ENCODE measurements around the gene NR1H4.
"Not testable (repeated sequence)": the region's sequence is repeated elsewhere in the genome, so short reads cannot be mapped to it uniquely, and the experiment has no call there.

The NR1H4 gene

GRCh38 chr12:100473716-100474150, at the start of gene NR1H4:
TSS of gene NR1H4 (plus strand) at chr12:100473866. CDS start at chr12:100493324, 19,458 bp downstream.
- DNase-seq: no peak

DNA sequence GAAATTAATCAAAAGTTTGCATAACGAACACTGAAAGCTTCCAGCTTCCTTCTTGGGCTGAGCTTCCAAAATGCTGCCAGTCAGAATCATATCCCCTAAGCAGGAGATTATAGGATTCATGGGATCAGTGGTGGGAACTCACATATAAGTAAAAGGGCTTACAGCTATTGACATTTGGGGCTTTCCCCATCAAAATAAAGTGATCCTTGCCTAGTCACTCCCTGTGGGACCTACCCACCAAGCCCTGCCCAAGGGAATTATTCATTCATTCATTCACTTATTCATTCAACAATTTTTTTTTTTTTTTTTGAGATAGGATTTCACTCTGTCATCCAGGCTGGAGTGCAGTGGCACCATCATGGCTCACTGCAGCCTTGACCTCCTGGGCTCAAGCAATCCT, 47.5 kb upstream of the NR1H4 start:
- no peak for DNase-seq

DNA sequence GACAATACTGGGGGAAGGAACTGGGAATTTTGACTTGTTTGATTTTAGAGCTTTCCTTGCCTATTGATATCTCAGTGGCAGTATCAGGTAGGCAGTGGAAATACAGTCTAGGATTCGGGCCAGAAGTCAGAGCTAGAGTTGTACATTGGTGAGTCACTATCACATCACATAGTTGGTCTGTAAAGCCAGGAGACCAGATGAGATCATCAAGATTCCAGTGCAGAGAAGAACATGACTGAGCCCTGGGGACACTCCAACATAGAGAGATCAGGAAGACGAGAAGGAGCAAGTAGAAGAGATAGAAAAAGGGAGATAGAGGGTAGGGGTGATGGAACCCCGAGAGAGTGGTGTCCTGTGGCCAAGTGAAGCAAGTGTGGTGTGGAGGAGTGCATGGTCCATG, 46.6 kb upstream of the NR1H4 start:
- no peak for DNase-seq

DNA sequence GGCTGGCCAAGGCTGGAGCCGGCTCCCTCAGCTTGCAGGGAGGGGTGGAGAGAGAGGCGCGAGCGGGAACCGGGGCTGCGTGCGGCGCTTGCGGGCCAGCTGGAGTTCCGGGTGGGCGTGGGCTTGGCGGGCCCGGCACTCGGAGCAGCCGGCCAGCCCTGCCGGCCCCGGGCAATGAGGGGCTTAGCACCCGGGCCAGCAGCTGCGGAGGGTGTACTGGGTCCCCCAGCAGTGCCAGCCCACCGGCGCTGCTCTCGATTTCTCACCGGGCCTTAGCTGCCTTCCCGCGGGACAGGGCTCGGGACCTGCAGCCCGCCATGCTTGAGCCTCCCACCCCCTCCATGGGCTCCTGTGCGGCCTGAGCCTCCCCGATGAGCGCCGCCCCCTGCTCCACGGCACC, 43.4 kb upstream of the NR1H4 start:
- not testable (repeated sequence) for DNase-seq

DNA sequence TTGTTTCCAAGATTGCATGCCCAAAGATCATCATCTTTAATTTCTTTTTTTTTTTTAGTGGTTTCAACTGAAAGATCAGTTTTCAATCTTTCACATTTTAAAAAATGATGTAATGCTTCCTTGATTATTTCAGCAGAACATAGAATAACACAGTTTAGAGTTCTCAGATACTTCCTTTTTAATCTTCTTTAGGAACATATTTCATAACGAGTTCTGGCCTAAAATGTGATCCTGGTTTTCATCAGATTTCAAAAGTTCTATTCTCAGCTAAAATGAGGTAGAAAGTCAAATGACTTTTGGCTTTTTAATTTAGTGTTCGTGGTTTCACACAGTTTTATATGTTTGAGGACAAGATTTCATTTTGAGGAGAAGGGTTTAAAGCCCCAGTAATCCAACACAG, 40.0 kb upstream of the NR1H4 start:
- no peak for DNase-seq

GRCh38 chr12:100434177-100434576, 39.5 kb upstream of the NR1H4 start:
- no peak for DNase-seq

- DNase-seq: no peak
Observed at GRCh38 chr12:100435957-100436356, 37.7 kb upstream of the NR1H4 start.

DNA sequence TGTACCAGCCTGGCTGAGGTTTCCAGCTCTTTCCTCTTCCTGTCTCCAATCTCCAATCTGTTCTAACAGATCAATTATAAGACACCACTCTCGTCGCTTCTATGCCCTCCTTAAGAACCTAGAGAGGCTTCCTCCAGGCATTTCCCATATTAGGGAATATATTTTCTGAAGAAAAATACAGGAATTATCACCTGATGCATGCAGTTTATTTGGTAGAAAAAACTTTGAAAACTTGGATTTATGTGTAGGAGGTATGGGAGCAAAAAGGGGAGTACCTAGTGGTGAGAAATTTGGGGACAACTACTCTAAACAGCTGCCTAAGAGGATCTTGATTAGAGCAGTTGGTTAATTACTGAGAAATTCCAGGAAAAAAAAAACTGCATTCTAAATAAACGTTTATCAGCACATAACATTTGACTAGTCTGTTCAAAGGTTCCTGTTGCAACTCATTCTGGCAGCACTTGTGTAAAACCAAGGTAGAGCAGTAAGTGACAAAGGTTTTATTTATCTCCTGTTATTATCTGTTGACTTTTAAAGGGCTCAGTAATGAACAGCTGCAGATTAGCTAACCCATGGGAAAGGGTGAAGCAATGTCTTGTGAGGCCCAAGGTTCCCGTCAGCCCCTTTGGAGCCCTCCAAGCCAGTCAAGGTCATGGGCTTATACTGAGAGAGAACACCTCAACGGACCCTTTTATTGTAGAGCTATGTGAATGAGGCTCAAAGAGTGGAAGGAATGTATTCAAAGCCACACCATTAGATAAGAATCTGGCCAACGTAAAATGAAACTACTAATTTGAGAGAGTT, 36.4 kb upstream of the NR1H4 start:
- no peak for DNase-seq

- no peak for DNase-seq
Observed at GRCh38 chr12:100439797-100440196, 33.9 kb upstream of the NR1H4 start.

DNA sequence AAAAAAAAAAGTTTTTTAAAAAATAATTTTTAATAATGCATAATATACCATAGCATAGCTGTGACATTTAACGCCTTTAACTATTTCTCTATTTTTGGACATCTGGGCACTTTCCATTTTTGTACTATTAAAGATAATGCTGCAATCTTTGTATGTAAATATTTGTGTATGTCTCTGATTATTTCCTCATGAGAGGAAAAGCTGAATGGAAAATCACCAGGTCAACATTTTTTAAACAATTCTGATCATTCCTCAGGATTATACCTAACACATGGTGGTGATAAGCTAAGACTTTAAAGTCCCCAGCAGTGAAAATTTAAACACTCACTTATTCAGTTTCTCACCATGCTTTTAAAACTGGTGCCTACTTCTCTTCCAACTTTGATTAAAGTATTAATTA, 31.3 kb upstream of the NR1H4 start:
- no peak for DNase-seq

DNA sequence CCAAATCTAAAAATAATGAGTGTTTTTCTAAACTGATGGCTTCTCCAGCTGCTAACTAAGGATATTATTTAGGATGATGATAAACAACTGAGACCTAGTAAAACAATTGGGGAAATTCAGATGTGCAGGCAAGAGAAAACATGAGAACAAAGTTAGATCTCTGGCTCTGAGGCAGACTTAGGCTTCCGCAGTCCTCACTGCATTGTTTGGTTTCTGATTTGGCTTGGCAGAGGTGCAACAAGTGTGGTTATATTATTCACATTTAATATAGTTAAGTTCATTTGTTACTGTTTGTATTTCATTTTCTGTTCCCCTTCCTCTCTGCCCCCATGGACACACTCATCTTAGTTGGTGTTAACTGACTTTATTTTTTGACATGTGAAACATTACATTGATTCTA, 30.2 kb upstream of the NR1H4 start:
- DNase-seq: no peak

GRCh38 chr12:100445081-100445481, 28.6 kb upstream of the NR1H4 start:
- no peak for DNase-seq

- no peak for DNase-seq
Observed at GRCh38 chr12:100447381-100447780, 26.3 kb upstream of the NR1H4 start.

DNA sequence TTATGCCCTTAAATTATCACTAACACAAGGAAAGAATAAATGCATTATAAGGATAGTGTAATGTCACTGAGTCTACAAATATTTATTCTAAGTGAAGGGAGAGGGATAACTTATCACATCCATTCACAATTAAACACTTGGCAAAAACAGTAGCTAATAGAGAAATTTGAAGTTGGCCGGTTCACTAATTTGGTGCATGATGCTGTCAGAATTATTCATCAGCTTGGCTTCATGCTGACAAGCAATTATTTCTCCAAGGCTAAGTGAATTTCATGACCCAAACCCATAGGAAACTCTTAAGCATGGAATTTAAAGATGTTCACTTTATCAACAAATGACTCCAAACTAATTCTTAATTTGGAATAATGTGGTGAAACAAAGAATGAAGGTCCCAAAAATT, 25.0 kb upstream of the NR1H4 start:
- no peak for DNase-seq

DNA sequence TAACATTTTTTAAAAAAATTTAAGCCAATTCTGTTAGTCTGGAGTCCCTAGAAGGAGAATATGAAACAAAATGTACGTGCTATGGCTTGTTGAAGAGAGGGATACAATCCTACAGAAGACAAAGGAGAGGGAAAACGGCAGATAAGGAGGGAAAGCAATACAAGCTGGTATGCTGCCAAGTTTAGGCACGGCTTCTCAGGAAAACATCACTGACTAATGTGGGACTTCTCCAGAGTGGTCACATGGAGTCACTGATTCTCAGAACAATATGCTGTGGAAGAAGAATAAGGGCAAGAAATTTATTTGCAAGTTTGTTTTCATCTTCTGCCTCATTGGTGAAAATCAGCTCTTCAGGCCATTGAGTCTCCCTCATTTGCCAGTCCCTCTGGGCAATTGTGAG, 22.9 kb upstream of the NR1H4 start:
- DNase-seq: no peak

DNA sequence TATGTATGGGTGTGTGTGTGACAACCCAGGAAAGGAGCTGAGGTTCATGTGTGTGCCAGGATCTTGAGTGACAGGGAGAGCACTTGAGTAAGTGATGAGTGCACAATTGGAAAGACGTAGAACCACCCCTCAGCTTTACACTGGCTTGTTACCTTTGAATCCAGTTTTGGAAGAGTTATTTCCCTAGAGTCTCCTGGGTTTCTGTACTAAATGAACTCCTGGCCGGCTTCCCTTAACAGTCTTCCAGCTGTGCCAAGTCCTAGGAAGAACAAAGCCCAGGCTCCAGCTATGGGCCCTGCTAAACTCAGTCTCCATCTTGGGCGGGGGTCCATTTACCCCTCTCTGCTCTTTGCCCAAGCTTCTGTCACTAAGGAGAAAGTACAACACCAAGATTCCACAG, 19.7 kb upstream of the NR1H4 start:
- DNase-seq: no peak

- no peak for DNase-seq
Observed at GRCh38 chr12:100455896-100456295, 17.8 kb upstream of the NR1H4 start.

- no peak for DNase-seq
Observed at GRCh38 chr12:100458191-100458590, 15.5 kb upstream of the NR1H4 start.

GRCh38 chr12:100460702-100461101, 13.0 kb upstream of the NR1H4 start:
- DNase-seq: no peak

DNA sequence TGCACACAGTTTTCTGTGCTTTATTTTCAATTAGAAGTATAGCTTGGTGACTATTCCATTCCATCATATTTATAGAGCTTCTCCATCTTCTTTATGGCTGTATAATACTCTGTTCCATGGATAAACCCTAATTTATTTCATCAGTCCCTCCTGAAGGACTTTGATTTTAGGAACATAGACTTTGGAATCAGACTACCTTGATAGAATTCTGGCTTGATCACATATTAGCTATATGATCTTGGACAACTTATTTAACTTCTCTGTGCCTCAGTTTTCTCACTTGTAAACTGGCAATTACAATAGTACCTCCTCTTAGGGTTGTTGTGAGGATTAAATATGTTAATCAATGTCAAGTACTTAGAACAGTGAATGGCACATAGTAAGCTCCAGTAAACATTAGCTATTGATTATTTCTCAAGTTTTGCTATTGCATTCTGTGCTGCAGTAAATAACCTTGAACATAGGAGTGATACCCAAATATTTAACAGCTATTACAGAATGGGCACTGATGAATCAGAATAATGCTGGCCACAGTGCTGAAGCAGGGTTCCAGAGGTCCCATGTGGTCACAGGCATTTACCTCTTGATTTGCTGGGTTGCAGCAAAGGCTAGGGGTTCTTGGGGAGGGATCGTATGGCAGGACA, 12.2 kb upstream of the NR1H4 start:
- no peak for DNase-seq

GRCh38 chr12:100463661-100464060, 10.0 kb upstream of the NR1H4 start:
- DNase-seq: no peak

DNA sequence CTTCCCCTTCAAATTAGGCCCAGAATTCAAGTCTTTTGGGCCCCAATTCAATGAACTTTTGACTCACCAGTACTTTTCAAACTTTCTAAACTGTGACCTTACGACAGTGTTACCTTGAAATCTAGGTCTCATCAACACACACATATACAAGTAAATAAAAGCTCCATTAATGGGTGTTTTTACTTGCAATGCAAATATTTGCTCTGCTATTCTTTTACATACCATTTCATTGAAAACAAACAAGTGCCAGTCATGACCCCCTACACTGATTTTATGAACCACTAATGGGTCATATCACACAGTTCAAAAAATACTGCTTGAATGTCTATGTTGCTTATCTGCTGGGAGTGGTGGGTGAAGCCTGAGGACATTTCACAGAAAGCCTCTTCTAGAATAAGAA, 9.1 kb upstream of the NR1H4 start:
- no peak for DNase-seq

GRCh38 chr12:100468126-100468525, 5.5 kb upstream of the NR1H4 start:
- no peak for DNase-seq

DNA sequence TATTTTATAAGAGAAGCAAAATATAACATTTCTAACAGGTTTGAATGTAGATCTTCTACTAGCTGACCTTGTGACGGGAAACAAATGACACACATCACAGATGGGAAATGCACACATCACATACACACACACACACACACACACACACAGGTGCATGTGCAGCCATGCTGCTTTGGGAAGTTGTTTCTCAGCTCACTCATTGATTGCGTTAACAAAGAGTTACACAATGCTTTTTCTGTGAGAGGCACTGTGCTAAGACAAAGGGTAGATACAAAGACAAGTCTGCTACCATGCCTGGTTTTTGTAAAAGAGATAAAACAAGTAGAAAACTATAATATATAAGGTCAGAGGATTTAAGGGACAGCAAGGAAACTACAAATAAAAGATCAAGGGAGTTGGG, 1.3 kb upstream of the NR1H4 start:
- DNase-seq: no peak
